Measurements from ENCODE around the gene SCOC. TPM values are rescaled to one million over a fixed set of nuclear protein-coding genes. Genes with fewer than 3 reads are reported as not detected.

The SCOC gene
- total RNA-seq, 1 experiment from 2014 or later: 49.2 TPM

GRCh38 chr4:140423106-140423505, 49.7 kb downstream of the SCOC start:
- Mint-ChIP-seq H3K27ac (ENCODE audit: low read depth, unreplicated experiment) (peak overlapping the region; percentile 67), H3K27me3 (ENCODE audit: insufficient read depth, unreplicated experiment) (no peaks in the 10 kb centered on the region), H3K4me1 (ENCODE audit: insufficient read depth, unreplicated experiment) (peaks cover 28% of the 10 kb centered on the region), H3K4me3 (ENCODE audit: unreplicated experiment) (no peak overlapping the region), H3K36me3 (ENCODE audit: insufficient read depth, unreplicated experiment) (no peaks in the 10 kb centered on the region), H3K9me3 (ENCODE audit: unreplicated experiment) (no peaks in the 10 kb centered on the region)
- ChIA-PET POLR2A (interaction anchor here (0.6 to 1.9 kb wide), 2 partner anchors 50 to 54 kb away, joined by 3 to 9 read pairs; partner anchors contain the start of gene SCOC), CTCF (no interaction called here)
- no peak for DNase-seq (ENCODE audit: unreplicated experiment)
- no TSS peak for BruUV-seq (replicated peaks)
- intact Hi-C loops (cut with micrococcal nuclease): no loop called here
- no peak for TF ChIP-seq CTCF (IDR thresholded peaks at IDR 0.05; ENCODE audit: unreplicated experiment)

GRCh38 chr4:140426610-140427105, 53.2 kb downstream of the SCOC start:
- Mint-ChIP-seq H3K4me1 (ENCODE audit: insufficient read depth, unreplicated experiment) (peaks cover 28% of the 10 kb centered on the region), H3K27ac (ENCODE audit: low read depth, unreplicated experiment) (no peak overlapping the region), H3K27me3 (ENCODE audit: insufficient read depth, unreplicated experiment) (no peaks in the 10 kb centered on the region), H3K4me3 (ENCODE audit: unreplicated experiment) (peak overlapping the region; percentile 85), H3K9me3 (ENCODE audit: unreplicated experiment) (no peaks in the 10 kb centered on the region), H3K36me3 (ENCODE audit: insufficient read depth, unreplicated experiment) (no peaks in the 10 kb centered on the region)
- DNase-seq (ENCODE audit: unreplicated experiment): no peak
- intact Hi-C loops (cut with micrococcal nuclease): loop anchor here (1.0 to 5.0 kb wide), 2 partner anchors 53 to 96 kb away; partner anchors contain the start of genes ELMOD2 and SCOC
- CTCF ChIA-PET: interaction anchor here (0.6 to 2.7 kb wide), 3 partner anchors 37 to 59 kb away, joined by 3 to 14 read pairs (median 3); partner anchors contain the start of gene SCOC
- POLR2A ChIA-PET: interaction anchor here (2.4 to 5.6 kb wide), 3 partner anchors 24 to 98 kb away, joined by 8 to 50 read pairs (median 9); partner anchors contain the start of genes ELMOD2 and SCOC
- BruUV-seq (replicated peaks): no TSS peak
- no peak for TF ChIP-seq CTCF (IDR thresholded peaks at IDR 0.05; ENCODE audit: unreplicated experiment)

DNA sequence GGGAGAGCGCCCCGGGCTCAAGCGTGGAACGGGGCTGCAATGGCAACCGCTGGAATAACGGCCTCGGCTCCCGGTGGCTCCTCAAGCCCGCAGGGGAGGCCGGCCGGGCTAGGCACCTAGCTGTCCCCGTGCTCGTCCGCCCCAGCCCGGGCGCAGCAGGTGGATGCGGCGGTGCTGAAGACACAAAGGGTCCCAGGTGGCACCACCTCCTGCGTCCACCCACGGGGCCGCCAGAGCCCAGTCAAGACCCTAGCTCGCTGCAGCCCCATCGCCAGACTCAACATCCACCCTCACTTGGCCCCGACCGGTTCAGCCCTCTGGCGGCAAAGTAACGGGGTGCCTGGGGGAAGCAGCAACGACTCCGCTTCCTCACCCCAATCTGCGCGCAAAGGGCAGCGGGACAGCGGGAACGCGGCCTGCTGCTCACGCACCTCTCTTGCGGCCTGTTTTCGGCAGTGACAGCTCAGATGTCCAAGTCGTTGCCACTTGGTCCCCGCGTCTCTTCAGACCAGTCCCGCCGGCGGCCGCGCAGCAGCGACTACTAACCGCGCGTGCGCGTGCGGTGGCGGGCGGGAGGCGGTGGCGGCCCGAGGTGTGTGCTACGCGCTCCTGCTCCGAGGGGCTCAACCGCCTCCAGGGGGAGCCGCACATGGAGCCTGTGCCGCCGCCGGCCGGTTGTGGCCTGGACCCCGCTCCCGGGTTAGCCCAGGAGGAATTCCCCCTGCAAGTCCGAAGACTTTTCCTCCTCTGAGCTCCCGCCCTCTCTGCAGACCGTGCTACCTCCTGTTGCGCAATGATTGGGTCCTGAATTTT, 53.9 kb downstream of the SCOC start, which contains the start of gene CLGN:
Gene CLGN (minus strand): TSS at position 543 of the 813 bp plus-strand sequence. CDS start 14,570 bp downstream, outside the sequence.
- Mint-ChIP-seq H3K4me3 (ENCODE audit: unreplicated experiment) (peak within 1 kb of the TSS; percentile 85), H3K4me1 (ENCODE audit: insufficient read depth, unreplicated experiment) (peaks cover 28% of the 10 kb centered on the region), H3K9me3 (ENCODE audit: unreplicated experiment) (no peaks in the 10 kb centered on the region), H3K27ac (ENCODE audit: low read depth, unreplicated experiment) (peak within 1 kb of the TSS; percentile 91), H3K27me3 (ENCODE audit: insufficient read depth, unreplicated experiment) (no peaks in the 10 kb centered on the region), H3K36me3 (ENCODE audit: insufficient read depth, unreplicated experiment) (no peaks in the 10 kb centered on the region)
- ChIA-PET POLR2A (interaction anchor here (0.6 to 5.6 kb wide), 7 partner anchors 22 to 970 kb away, joined by 3 to 50 read pairs (median 3); partner anchors contain the start of genes ELMOD2 and SCOC), CTCF (interaction anchor here (0.6 to 2.7 kb wide), 5 partner anchors 9 to 59 kb away, joined by 3 to 14 read pairs (median 3); partner anchors contain the start of gene SCOC)
- no TSS peak for BruUV-seq (replicated peaks)
- TF ChIP-seq CTCF (IDR thresholded peaks at IDR 0.05; ENCODE audit: unreplicated experiment): peak; percentile 26
- DNase-seq (ENCODE audit: unreplicated experiment): peak; percentile 65
- intact Hi-C loops (cut with micrococcal nuclease): loop anchor here (1.0 to 5.0 kb wide), 2 partner anchors 54 to 95 kb away; partner anchors contain the start of genes ELMOD2 and SCOC
